Kidney (tissue), 22 donors: Measurements from ENCODE around the gene RBAK. TPM values are rescaled to one million over a fixed set of nuclear protein-coding genes. Genes with fewer than 3 reads are reported as not detected.

Experiments used
- DNase-seq, 5 donors: peaks; one replicate each; pipeline ENCODE4 v3.0.0-alpha.2; 2013 to 2020
- FAIRE-seq: peaks from 2 replicates; lab custom pipeline; 2012; peaks lifted over from hg19 to GRCh38; lab: Jason Lieb, UNC
- H3K27ac ChIP-seq, 2 donors: one replicate each; pipeline ENCODE4 v1.7.0; 2013; ENCODE audit warnings: low read depth in 2 of 2, low read length in 2 of 2, inconsistent platforms in 1 of 2
- H3K27me3 ChIP-seq: one replicate; pipeline ENCODE4 v1.7.1; 2013; ENCODE audit warnings: low read length, inconsistent platforms; ENCODE audit not compliant: control insufficient read depth, insufficient read depth
- H3K36me3 ChIP-seq, 3 donors: one replicate each; pipeline versions ENCODE4 v1.7.0 to v1.7.1; 2013; ENCODE audit warnings: low read length in 3 of 3, control low read depth in 1 of 3, inconsistent platforms in 1 of 3; ENCODE audit not compliant: insufficient read depth in 3 of 3, control insufficient read depth in 2 of 3
- H3K4me1 ChIP-seq, 3 donors: one replicate each; pipeline versions ENCODE4 v1.7.0 to v1.7.1; 2013; ENCODE audit warnings: low read length in 3 of 3, inconsistent platforms in 1 of 3, low read depth in 1 of 3; ENCODE audit not compliant: control insufficient read depth in 2 of 3, insufficient read depth in 2 of 3
- H3K4me3 ChIP-seq, 3 donors: one replicate each; pipeline versions ENCODE4 v1.7.0 to v1.8.1; 2013; ENCODE audit warnings: low read length in 3 of 3, control low read depth in 1 of 3, inconsistent platforms in 1 of 3
- H3K9ac ChIP-seq, 3 donors: one replicate each; pipeline versions ENCODE4 v1.7.0 to v1.7.1; 2013; ENCODE audit warnings: low read length in 3 of 3, control low read depth in 1 of 3, inconsistent platforms in 1 of 3
- H3K9me3 ChIP-seq, 3 donors: one replicate each; pipeline versions ENCODE4 v1.7.0 to v1.7.1; 2013; ENCODE audit warnings: low read length in 3 of 3, control low read depth in 1 of 3, inconsistent platforms in 1 of 3; ENCODE audit not compliant: control insufficient read depth in 2 of 3, insufficient read depth in 1 of 3
- intact Hi-C: fragments of 100-400 bp; cut with DNase I; formaldehyde crosslinking; loops from one replicate; pipeline ENCODE4 v1.11.1; 2022
- long read RNA-seq, 10 donors: library from polyadenylated mRNA in 1 of 10; unstranded in 1 of 10; transcript quantifications; one replicate each; pipeline ENCODE4 v2.0.0 and lab custom pipeline, GENCODE V29; 2021 to 2026
- polyA plus RNA-seq: library from polyadenylated mRNA; stranded (reverse); fragments of 350-450 nt; fragmentation: Illumina TruSeq; extraction: RNeasy Lipid Tissue Mini Kit (QIAGEN cat#74804); gene quantifications from one replicate; pipeline ENCODE4 v1.2.3, GENCODE V29; 2014; ENCODE audit warnings: low read depth, low replicate concordance; ENCODE audit not compliant: insufficient read depth
- total RNA-seq: library from RNA; stranded (reverse); fragmentation: NEBNext Ultra II Directional; extraction: Animal tissue kit (Norgen Biotek cat#: 25700); gene quantifications from one replicate; pipeline ENCODE4 v1.2.1, GENCODE V29; 2021
- TF ChIP-seq, protein P1 (sequence below): IDR thresholded peaks from 3 replicates; pipeline ENCODE4 v1.5.1; 2012; ENCODE audit warnings: mild to moderate bottlenecking, moderate library complexity, borderline replicate concordance; ENCODE audit not compliant: insufficient read depth; ENCODE audit errors: extremely low read depth
- donor health status: control.
- donor health status: control.
- donor health status: control.
- donor health status: control.
- donor health status: control.
- donor health status: DM: yes; HTN: yes; CAD: no.
- donor health status: Normal renal cell carcinoma (clear cell type).

RBAK gene
- 14.1 TPM for total RNA-seq
- 3.2 TPM for polyA plus RNA-seq
- long read RNA-seq, donor 1, full-length matches to known transcripts: 6 of 6 reads
- long read RNA-seq, donor 1, partial matches to known transcripts: 0 of 6 reads
- long read RNA-seq, donor 1, other reads (novel, unspliced or antisense): 0 of 6 reads
- long read RNA-seq, donor 2, full-length matches to known transcripts: 4 of 4 reads
- long read RNA-seq, donor 2, partial matches to known transcripts: 0 of 4 reads
- long read RNA-seq, donor 2, other reads (novel, unspliced or antisense): 0 of 4 reads
- long read RNA-seq, donor 3, full-length matches to known transcripts: 2 of 2 reads
- long read RNA-seq, donor 3, partial matches to known transcripts: 0 of 2 reads
- long read RNA-seq, donor 3, other reads (novel, unspliced or antisense): 0 of 2 reads
- long read RNA-seq, donor 4, full-length matches to known transcripts: 3 of 3 reads
- long read RNA-seq, donor 4, partial matches to known transcripts: 0 of 3 reads
- long read RNA-seq, donor 4, other reads (novel, unspliced or antisense): 0 of 3 reads
- long read RNA-seq, donor 5: 0 reads
- long read RNA-seq, donor 6, partial matches to known transcripts: 0 of 1 reads
- long read RNA-seq, donor 6, other reads (novel, unspliced or antisense): 0 of 1 reads
- long read RNA-seq, donor 7, full-length matches to known transcripts: 3 of 7 reads
- long read RNA-seq, donor 7, partial matches to known transcripts: 0 of 7 reads
- long read RNA-seq, donor 7, other reads (novel, unspliced or antisense): 4 of 7 reads
- long read RNA-seq, donor 8, full-length matches to known transcripts: 2 of 2 reads
- long read RNA-seq, donor 8, partial matches to known transcripts: 0 of 2 reads
- long read RNA-seq, donor 8, other reads (novel, unspliced or antisense): 0 of 2 reads
- long read RNA-seq, donor 9, partial matches to known transcripts: 0 of 1 reads
- long read RNA-seq, donor 9, other reads (novel, unspliced or antisense): 0 of 1 reads
- long read RNA-seq, donor 10, full-length matches to known transcripts: 2 of 2 reads
- long read RNA-seq, donor 10, partial matches to known transcripts: 0 of 2 reads
- long read RNA-seq, donor 10, other reads (novel, unspliced or antisense): 0 of 2 reads

- peak within 1 kb of the TSS; percentile 49 to 67 for H3K27ac ChIP-seq
- H3K27me3 ChIP-seq: no peaks in the 10 kb centered on the region
- DNase-seq (peak; percentile 96 to 98 (median 98)), FAIRE-seq (no peak)
- peaks cover 0 to 3% (median 0%) of the 10 kb centered on the region in 3 donors for H3K9me3 ChIP-seq
- H3K4me1 ChIP-seq: no peaks in the 10 kb centered on the region
- intact Hi-C loops: no loop called here
- peak within 1 kb of the TSS; percentile 35 to 73 (median 65) for H3K9ac ChIP-seq
- peaks cover 0 to 12% (median 3%) of the 10 kb centered on the region in 3 donors for H3K36me3 ChIP-seq
- TF ChIP-seq, protein P1, sequence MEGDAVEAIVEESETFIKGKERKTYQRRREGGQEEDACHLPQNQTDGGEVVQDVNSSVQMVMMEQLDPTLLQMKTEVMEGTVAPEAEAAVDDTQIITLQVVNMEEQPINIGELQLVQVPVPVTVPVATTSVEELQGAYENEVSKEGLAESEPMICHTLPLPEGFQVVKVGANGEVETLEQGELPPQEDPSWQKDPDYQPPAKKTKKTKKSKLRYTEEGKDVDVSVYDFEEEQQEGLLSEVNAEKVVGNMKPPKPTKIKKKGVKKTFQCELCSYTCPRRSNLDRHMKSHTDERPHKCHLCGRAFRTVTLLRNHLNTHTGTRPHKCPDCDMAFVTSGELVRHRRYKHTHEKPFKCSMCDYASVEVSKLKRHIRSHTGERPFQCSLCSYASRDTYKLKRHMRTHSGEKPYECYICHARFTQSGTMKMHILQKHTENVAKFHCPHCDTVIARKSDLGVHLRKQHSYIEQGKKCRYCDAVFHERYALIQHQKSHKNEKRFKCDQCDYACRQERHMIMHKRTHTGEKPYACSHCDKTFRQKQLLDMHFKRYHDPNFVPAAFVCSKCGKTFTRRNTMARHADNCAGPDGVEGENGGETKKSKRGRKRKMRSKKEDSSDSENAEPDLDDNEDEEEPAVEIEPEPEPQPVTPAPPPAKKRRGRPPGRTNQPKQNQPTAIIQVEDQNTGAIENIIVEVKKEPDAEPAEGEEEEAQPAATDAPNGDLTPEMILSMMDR: no peak
- peak within 1 kb of the TSS; percentile 68 to 78 (median 72) for H3K4me3 ChIP-seq
Observed at GRCh38 chr7:5045558-5046396, at the start of gene RBAK. Gene RBAK (plus strand): TSS chr7:5045860. CDS start chr7:5048077, 2,217 bp downstream.

DNA sequence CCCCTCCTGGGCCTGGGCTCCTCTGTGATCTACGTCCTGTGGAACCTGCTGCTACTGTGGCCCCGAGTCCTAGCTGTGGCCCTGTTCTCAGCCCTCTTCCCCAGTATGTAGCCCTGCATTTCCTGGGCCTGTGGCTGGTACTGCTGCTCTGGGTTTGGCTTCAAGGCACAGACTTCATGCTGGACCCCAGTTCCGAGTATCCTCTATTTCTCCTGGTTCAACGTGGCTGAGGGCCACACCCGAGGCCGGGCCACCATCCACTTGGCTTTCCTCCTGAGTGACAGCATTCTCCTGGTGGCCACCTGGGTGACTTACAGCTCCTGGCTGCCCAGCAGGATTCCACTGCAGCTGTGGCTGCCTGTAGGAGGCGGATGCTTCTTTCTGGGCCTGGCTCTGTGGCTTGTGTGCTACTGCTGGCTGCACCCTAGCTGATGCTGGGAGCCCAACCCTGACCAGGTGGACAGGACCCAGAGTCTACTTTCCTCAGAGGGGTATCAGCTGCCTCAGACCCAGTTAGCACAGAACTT, 48.9 kb upstream of the RBAK start:
- H3K36me3 ChIP-seq: peaks cover 0 to 17% (median 9%) of the 10 kb centered on the region in 3 donors
- intact Hi-C loops: no loop called here

More for the DNA sequence above, 48.9 kb upstream of the RBAK start:
- Histone ChIP-seq H3K4me1 (no peaks in the 10 kb centered on the region), H3K9me3 (no peaks in the 10 kb centered on the region), H3K4me3 (no peak overlapping the region), H3K27me3 (no peaks in the 10 kb centered on the region), H3K27ac (no peak overlapping the region), H3K9ac (no peak overlapping the region)
- FAIRE-seq (no peak), DNase-seq (no peak)
- TF ChIP-seq, protein P1: no peak
